Gastroesophageal sphincter (tissue), 3 donors: Measurements from ENCODE around the gene KMT2D.

Experiments used
- CTCF ChIP-seq, 4 experiments: fragments of 200-600 bp in 2 of 4; fragments of 450-650 bp in 2 of 4; sonication (generic) in 1 of 4; IDR thresholded peaks; one replicate each; pipeline ENCODE4 v1.5.1; 2017 to 2019; ENCODE audit warnings: antibody characterized with exemption in 4 of 4, mild to moderate bottlenecking in 2 of 4, moderate library complexity in 2 of 4
- EP300 ChIP-seq: sonication (generic); formaldehyde crosslinking; IDR thresholded peaks from one replicate; pipeline ENCODE4 v1.6.1; 2017; ENCODE audit warnings: antibody characterized with exemption, mild to moderate bottlenecking

- TF ChIP-seq CTCF (IDR thresholded peaks at IDR 0.05) (no peak), EP300 (no peak)
Observed at GRCh38 chr12:49048953-49049352, 11.6 kb downstream of the KMT2D start.
